ENCODE data around the gene PLXNA2. TPM values are rescaled to one million over a fixed set of nuclear protein-coding genes. Genes with fewer than 3 reads are reported as not detected.

The PLXNA2 gene
- total RNA-seq, 1 donor from 2014 or later = 1.7 TPM

DNA sequence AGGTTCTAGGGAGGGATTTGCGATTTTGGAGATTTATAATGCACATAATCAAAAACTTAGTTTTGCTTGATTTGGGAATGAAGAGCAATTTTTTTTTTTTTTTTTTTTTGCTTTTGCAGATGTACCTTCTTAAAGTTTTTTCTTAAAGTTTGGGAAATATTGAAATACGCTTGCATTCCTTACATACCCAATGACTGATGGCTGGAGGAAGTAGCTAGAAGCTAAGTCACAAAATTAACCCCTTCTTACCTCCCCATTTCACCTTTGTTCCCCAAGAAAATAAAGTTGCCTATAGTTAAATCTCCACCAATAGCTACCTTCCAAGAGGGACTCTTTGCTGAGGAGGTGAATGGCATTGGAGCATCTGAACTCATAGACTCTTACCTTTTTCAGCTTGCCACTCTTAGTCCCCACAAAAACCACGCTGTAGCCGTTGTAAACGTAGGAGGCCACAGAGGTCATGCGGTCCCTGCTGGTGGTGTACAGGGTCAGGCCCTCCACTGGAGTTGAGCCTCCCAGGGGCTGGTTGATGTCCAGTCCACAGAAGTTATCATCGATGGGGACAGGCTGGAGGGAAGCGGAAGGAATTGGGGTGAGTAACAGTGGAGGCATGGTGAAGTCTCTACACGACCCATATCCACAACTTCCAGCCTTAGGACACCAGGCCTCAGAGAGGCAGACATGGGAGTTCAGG lies 34.1 kb downstream of the PLXNA2 start:
- Mint-ChIP-seq H3K9me3 (no peaks in the 10 kb centered on the region), H3K4me3 (no peak overlapping the region), H3K27ac (no peak overlapping the region), H3K36me3 (peaks cover 25% of the 10 kb centered on the region), H3K4me1 (peaks cover 21% of the 10 kb centered on the region), H3K27me3 (ENCODE audit: insufficient read depth, low read depth) (peaks cover 7% of the 10 kb centered on the region)
- H3K9me3 ChIP-seq (ENCODE audit: low read depth) = no peaks in the 10 kb centered on the region
- H3K4me2 ChIP-seq = no peak overlapping the region
- H3K79me2 ChIP-seq (ENCODE audit: low read depth) = no peaks in the 10 kb centered on the region
- H3K27me3 ChIP-seq = no peaks in the 10 kb centered on the region
- no peak overlapping the region for H3K4me3 ChIP-seq
- no peak overlapping the region for H3K27ac ChIP-seq
- no peak overlapping the region for H3K9ac ChIP-seq
- H3F3A ChIP-seq (ENCODE audit: low read depth) = no peaks in the 10 kb centered on the region
- no peak for DNase-seq (ENCODE audit: low spot score)
- no peaks in the 10 kb centered on the region for H4K20me1 ChIP-seq (ENCODE audit: low read depth)
- H3K36me3 ChIP-seq = no peaks in the 10 kb centered on the region
- TF ChIP-seq EZH2phosphoT487 (IDR thresholded peaks at IDR 0.05) = no peak
- no peak for TF ChIP-seq EZH2 (IDR thresholded peaks at IDR 0.05)
- TF ChIP-seq, protein P1, sequence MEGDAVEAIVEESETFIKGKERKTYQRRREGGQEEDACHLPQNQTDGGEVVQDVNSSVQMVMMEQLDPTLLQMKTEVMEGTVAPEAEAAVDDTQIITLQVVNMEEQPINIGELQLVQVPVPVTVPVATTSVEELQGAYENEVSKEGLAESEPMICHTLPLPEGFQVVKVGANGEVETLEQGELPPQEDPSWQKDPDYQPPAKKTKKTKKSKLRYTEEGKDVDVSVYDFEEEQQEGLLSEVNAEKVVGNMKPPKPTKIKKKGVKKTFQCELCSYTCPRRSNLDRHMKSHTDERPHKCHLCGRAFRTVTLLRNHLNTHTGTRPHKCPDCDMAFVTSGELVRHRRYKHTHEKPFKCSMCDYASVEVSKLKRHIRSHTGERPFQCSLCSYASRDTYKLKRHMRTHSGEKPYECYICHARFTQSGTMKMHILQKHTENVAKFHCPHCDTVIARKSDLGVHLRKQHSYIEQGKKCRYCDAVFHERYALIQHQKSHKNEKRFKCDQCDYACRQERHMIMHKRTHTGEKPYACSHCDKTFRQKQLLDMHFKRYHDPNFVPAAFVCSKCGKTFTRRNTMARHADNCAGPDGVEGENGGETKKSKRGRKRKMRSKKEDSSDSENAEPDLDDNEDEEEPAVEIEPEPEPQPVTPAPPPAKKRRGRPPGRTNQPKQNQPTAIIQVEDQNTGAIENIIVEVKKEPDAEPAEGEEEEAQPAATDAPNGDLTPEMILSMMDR (IDR thresholded peaks at IDR 0.05) = no peak
- peaks cover 16% of the 10 kb centered on the region for H3K4me1 ChIP-seq
- no peak overlapping the region for H2AFZ ChIP-seq (replicated peaks)

DNA sequence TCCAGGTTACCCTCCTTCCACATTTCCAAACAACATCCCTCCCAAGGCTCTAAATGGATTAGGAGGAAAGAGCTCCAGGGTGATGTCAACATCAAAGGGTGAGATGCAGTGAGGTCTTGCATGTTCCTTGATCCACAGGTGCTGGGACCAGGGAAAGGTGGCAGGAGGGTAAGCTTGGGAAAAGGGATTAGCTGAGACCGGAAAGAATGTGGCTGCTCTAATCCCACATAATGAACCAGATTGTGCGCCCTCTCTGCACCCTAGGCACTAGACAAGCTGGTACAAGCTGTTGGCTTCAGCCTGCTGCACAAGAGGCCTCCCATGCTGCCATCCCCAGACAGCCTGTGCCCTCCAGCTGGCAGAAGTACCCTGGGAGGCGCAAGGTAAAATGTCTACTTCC lies 34.9 kb downstream of the PLXNA2 start:
- Histone ChIP-seq H3K4me2 (no peak overlapping the region), H3K9ac (no peak overlapping the region), H3K27ac (no peak overlapping the region), H3K79me2 (ENCODE audit: low read depth) (no peaks in the 10 kb centered on the region), H3K9me3 (ENCODE audit: low read depth) (no peaks in the 10 kb centered on the region), H3K4me3 (no peak overlapping the region), H3F3A (ENCODE audit: low read depth) (no peaks in the 10 kb centered on the region), H2AFZ (replicated peaks) (no peak overlapping the region), H3K27me3 (no peaks in the 10 kb centered on the region), H3K4me1 (peaks cover 22% of the 10 kb centered on the region), H3K36me3 (no peaks in the 10 kb centered on the region), H4K20me1 (ENCODE audit: low read depth) (no peaks in the 10 kb centered on the region)
- TF ChIP-seq, protein P1 (IDR thresholded peaks at IDR 0.05) = no peak
- TF ChIP-seq EZH2 (IDR thresholded peaks at IDR 0.05) = no peak
- no peak overlapping the region for H3K4me3 Mint-ChIP-seq
- peaks cover 21% of the 10 kb centered on the region for H3K4me1 Mint-ChIP-seq
- peaks cover 21% of the 10 kb centered on the region for H3K36me3 Mint-ChIP-seq
- DNase-seq (ENCODE audit: low spot score) = peak; percentile 19
- no peaks in the 10 kb centered on the region for H3K9me3 Mint-ChIP-seq
- H3K27me3 Mint-ChIP-seq (ENCODE audit: insufficient read depth, low read depth) = peaks cover 7% of the 10 kb centered on the region
- H3K27ac Mint-ChIP-seq = peak overlapping the region; percentile 23

DNA sequence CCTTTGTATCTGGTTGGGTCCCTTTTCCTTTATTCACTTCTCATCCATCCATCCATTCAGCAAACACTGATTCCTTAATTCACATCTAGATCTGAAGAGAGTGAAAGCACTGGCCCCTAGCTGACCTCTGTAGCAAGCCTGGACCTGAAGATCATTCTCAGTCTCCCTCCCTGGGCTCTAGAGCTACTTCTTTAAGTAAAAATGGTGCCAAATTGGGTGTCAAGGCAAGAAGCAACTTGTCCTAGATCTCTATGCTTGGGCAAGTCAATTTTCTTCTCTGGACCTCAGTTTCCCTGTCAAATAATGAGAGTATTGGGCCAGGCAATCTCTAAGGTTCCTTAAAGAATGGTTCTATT lies 36.1 kb downstream of the PLXNA2 start:
- no peaks in the 10 kb centered on the region for H3K27me3 ChIP-seq
- H3K4me1 Mint-ChIP-seq = peaks cover 21% of the 10 kb centered on the region

More for the DNA sequence above, 36.1 kb downstream of the PLXNA2 start:
- no peak overlapping the region for H3K27ac ChIP-seq
- no peak overlapping the region for H3K4me3 ChIP-seq
- H2AFZ ChIP-seq (replicated peaks) = no peak overlapping the region
- H3K36me3 Mint-ChIP-seq = peaks cover 24% of the 10 kb centered on the region
- no peak overlapping the region for H3K4me2 ChIP-seq
- no peaks in the 10 kb centered on the region for H4K20me1 ChIP-seq (ENCODE audit: low read depth)
- no peaks in the 10 kb centered on the region for H3K79me2 ChIP-seq (ENCODE audit: low read depth)
- no peak overlapping the region for H3K27ac Mint-ChIP-seq
- H3K9me3 Mint-ChIP-seq = no peaks in the 10 kb centered on the region
- peaks cover 27% of the 10 kb centered on the region for H3K4me1 ChIP-seq
- DNase-seq (ENCODE audit: low spot score) = no peak
- H3K4me3 Mint-ChIP-seq = no peak overlapping the region
- peaks cover 3% of the 10 kb centered on the region for H3F3A ChIP-seq (ENCODE audit: low read depth)
- H3K9ac ChIP-seq = no peak overlapping the region
- TF ChIP-seq EZH2 (IDR thresholded peaks at IDR 0.05) (no peak), EZH2phosphoT487 (IDR thresholded peaks at IDR 0.05) (no peak)
- TF ChIP-seq, protein P1 (IDR thresholded peaks at IDR 0.05) = no peak
- H3K36me3 ChIP-seq = no peaks in the 10 kb centered on the region
- H3K9me3 ChIP-seq (ENCODE audit: low read depth) = no peaks in the 10 kb centered on the region
- H3K27me3 Mint-ChIP-seq (ENCODE audit: insufficient read depth, low read depth) = peaks cover 7% of the 10 kb centered on the region
